Mesodermal cell (in vitro differentiated cells): ENCODE data around the gene PPP3CA. TPM values are rescaled to one million over a fixed set of nuclear protein-coding genes. Genes with fewer than 3 reads are reported as not detected.

ENCODE experiments used
- H3K27ac ChIP-seq: 2 replicates; pipeline ENCODE4 v1.7.0; 2013; ENCODE audit warnings: mild to moderate bottlenecking, low read depth, low read length, moderate library complexity; ENCODE audit not compliant: severe bottlenecking
- H3K36me3 ChIP-seq: 2 replicates; pipeline ENCODE4 v1.7.1; 2013; ENCODE audit warnings: mild to moderate bottlenecking, low read length, moderate library complexity; ENCODE audit not compliant: control insufficient read depth, insufficient read depth
- H3K4me1 ChIP-seq: one replicate; pipeline ENCODE4 v1.7.1; 2013; ENCODE audit warnings: mild to moderate bottlenecking, low read length; ENCODE audit not compliant: insufficient read depth, control insufficient read depth, poor library complexity, severe bottlenecking
- H3K4me3 ChIP-seq: 2 replicates; pipeline ENCODE4 v1.7.0; 2013; ENCODE audit warnings: low read length, control low read depth, mild to moderate bottlenecking; ENCODE audit not compliant: insufficient read depth, poor library complexity, severe bottlenecking; ENCODE audit errors: extremely low read depth
- H3K9me3 ChIP-seq: 2 replicates; pipeline ENCODE4 v1.7.1; 2013; ENCODE audit warnings: mild to moderate bottlenecking, low read length, moderate library complexity; ENCODE audit not compliant: control insufficient read depth
- WGBS, 2 experiments: methylation state at CpG; one replicate each; pipeline ENCODE4 v1.1.5; 2013; ENCODE audit warnings: missing lambda C conversion rate in 2 of 2; ENCODE audit not compliant: insufficient coverage in 2 of 2; 5-methylcytosine and 5-hydroxymethylcytosine counted together
- polyA plus RNA-seq, 2 experiments: library from polyadenylated mRNA; stranded (reverse); fragments of 50-300 nt; gene quantifications; one replicate each; pipeline ENCODE4 v1.2.3, GENCODE V29; 2013

The PPP3CA gene
- 26.9 TPM for polyA plus RNA-seq (2013, experiment 1 of 2)
- 28.0 TPM for polyA plus RNA-seq (2013, experiment 2 of 2)

DNA sequence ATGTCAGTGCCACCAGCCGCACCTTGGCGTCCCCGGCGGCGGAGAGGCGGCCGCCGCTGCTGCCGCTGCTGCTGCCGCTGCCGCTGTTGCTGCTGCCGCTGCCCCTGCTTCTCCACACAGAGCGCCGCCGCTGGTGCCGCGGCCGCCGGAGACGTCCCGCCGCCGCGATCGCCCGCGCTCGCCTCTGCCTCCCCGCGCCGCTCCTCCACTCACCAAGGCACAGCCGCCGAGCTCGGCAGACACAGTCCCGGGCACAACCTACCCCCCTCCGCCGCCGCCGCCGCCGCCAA is at the start of gene PPP3CA:
TSS of gene PPP3CA (minus strand) at position 260 of the 290 bp plus-strand sequence.
- H3K4me1 ChIP-seq: peaks cover 8% of the 10 kb centered on the region
- H3K4me3 ChIP-seq: peak within 1 kb of the TSS; percentile 92
- no peaks in the 10 kb centered on the region for H3K9me3 ChIP-seq
- H3K27ac ChIP-seq: peak within 1 kb of the TSS; percentile 95
- H3K36me3 ChIP-seq: no peaks in the 10 kb centered on the region
- WGBS, 2 experiments: 0% methylated on average over 5 to 22 of the region's 41 CpGs

- Histone ChIP-seq H3K9me3 (no peaks in the 10 kb centered on the region), H3K4me3 (no peak overlapping the region), H3K36me3 (no peaks in the 10 kb centered on the region), H3K27ac (no peak overlapping the region), H3K4me1 (no peaks in the 10 kb centered on the region)
- WGBS, 2 experiments: 40% methylated on average over 1 of the region's 2 CpGs; no CpG with 5 or more reads in 1 of the 2 experiments
Measured at GRCh38 chr4:101393256-101393655, 45.9 kb upstream of the PPP3CA start.

DNA sequence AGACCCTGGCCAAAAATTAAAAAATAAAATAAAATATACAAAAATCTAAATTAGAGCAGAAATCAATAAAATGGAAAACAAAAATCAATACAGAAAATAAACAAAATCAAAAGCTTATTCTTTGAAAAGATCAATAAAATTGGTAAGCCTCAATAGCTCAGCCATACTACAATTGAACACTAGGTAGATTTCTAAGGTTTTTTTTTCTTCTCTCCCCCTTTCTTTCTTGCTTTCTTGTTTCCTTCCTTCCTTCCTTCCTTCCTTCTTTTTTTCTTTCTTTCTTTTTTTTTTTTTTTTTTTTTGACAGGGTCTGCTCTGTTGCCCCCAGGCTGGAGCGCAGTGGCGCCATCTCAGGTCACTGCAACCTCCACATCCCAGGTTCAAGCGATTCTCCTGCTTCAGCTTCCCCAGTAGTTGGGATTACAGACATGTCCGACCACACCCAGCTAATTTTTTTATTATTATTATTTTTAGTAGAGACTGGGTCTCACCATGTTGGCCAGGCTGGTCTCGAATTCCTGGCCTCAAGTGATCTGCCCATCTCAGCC is 23.4 kb upstream of the PPP3CA start:
- H3K36me3 ChIP-seq: no peaks in the 10 kb centered on the region
- H3K4me3 ChIP-seq: no peak overlapping the region
- H3K27ac ChIP-seq: no peak overlapping the region
- H3K4me1 ChIP-seq: peaks cover 5% of the 10 kb centered on the region
- no CpG with 5 or more reads among the region's 5 CpGs for WGBS, 2 experiments
- no peaks in the 10 kb centered on the region for H3K9me3 ChIP-seq

DNA sequence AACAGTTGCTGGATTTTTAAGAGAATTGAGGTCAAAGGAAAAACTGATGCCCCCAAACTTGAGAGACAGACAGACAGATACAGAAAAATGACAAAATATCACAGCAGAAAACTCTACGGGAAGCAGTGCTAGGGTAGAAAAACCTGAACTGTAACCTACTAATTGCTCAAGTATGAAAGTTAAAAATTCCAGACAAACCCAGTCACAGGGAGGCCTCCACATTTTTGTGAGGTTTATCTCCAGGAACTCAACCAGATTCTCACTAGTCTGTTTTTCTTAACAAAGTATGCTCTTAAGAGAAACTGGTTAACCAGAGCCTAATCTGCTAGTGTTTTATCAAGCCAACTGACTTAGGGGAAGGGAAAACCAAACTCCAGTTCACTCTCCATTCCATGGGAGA is 19.9 kb upstream of the PPP3CA start:
- H3K27ac ChIP-seq: peak overlapping the region; percentile 92
- peaks cover 5% of the 10 kb centered on the region for H3K4me1 ChIP-seq
- no peaks in the 10 kb centered on the region for H3K9me3 ChIP-seq
- 83% methylated on average over 1 of the region's 1 CpG; no CpG with 5 or more reads in 1 of the 2 experiments for WGBS, 2 experiments
- H3K36me3 ChIP-seq: no peaks in the 10 kb centered on the region
- no peak overlapping the region for H3K4me3 ChIP-seq

DNA sequence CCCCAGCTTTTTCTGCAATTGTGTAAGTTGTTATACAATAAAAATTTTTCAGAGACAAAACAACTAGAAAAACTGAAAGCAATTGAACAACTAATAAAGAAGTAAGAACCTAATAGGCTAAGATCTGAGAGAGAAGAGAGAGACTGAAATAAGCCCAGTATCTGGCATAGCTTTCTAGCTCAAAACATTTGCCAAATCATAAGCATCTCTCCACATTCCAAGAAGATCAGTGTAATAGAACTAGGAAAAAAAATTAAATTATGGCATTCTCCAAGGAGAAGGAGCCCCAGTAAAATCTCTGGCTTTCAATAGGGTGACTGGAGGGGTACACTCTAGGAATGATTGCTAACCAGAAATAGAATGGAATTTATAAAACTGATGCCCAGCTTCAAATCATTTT is 19.0 kb upstream of the PPP3CA start:
- H3K4me1 ChIP-seq: peaks cover 5% of the 10 kb centered on the region
- H3K27ac ChIP-seq: no peak overlapping the region
- no peaks in the 10 kb centered on the region for H3K9me3 ChIP-seq
- H3K4me3 ChIP-seq: no peak overlapping the region
- H3K36me3 ChIP-seq: no peaks in the 10 kb centered on the region

GRCh38 chr4:101357751-101358150 is 10.4 kb upstream of the PPP3CA start:
- WGBS, 2 experiments: 46 to 73% methylated on average over 3 of the region's 3 CpGs
- Histone ChIP-seq H3K27ac (no peak overlapping the region), H3K9me3 (no peaks in the 10 kb centered on the region), H3K36me3 (no peaks in the 10 kb centered on the region), H3K4me3 (no peak overlapping the region), H3K4me1 (peaks cover 19% of the 10 kb centered on the region)

GRCh38 chr4:101356928-101357327 is 9.6 kb upstream of the PPP3CA start:
- Histone ChIP-seq H3K27ac (peak overlapping the region; percentile 86), H3K4me3 (no peak overlapping the region), H3K9me3 (no peaks in the 10 kb centered on the region), H3K4me1 (peaks cover 19% of the 10 kb centered on the region), H3K36me3 (no peaks in the 10 kb centered on the region)

DNA sequence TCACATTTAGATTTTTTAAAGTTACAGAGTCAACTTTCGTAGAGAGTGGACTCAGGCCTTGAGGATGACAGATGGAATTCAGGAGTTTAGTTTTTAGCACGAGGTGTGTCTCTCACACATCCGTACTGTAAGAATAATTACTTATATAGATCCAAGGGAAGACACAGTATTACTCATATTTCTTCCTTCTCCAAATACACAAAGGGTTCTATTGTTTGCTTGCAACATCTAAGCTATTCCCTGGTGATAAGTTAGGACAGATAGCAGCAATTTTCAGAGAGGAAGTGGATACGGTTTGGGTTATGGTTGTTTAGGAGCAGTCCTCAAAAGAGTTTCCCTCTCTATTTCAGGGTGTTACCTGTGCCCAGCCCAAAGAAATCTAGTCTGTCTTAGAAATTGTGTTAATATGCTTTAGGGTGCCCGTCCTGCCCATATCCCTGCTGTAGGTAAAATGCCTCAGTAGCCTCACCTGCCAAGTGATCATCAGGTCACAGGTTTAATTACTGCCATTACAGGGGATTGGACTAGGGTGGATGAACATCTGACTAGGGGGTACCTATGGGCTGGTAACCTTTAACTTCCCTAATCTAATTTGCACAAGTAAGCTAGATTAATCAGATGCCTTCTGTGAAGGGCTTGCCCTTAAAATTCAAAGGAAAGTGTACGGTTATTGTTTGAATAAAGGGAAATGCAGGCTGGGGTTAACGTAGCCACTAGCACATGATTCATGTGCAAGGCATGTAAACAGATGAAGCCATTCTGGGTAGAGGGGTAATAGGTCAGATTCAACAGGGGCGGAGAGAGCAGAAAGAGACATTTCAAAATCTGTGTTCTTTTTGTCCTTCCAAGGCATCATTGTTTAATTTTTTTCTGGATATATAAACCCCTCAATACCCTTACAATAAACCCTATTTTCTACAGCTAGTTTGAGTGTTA is 8.7 kb upstream of the PPP3CA start:
- Histone ChIP-seq H3K27ac (peak overlapping the region; percentile 86), H3K4me3 (no peak overlapping the region)
- 70 to 72% methylated on average over 3 of the region's 8 CpGs for WGBS, 2 experiments

DNA sequence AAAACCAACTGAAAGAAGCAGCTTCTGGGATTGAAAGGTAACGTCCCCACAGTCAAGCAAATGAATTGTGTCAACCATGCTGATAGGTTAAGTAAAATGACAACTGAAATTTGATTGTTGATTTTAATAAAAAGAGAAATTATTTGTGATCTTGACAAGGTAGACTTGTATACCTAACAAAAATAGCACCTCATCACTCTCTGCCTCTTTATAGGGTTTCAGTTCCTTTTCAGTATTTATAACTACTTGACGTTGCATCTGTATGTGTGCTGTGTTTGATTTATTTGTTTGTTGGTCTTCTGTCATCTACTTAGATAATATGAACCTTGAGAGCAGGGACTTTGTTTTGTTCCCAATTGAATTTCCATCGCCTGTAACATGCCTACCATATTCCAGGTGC is 7.9 kb upstream of the PPP3CA start:
- Histone ChIP-seq H3K9me3 (no peaks in the 10 kb centered on the region), H3K27ac (no peak overlapping the region), H3K4me1 (peaks cover 19% of the 10 kb centered on the region), H3K36me3 (no peaks in the 10 kb centered on the region), H3K4me3 (no peak overlapping the region)
- 86 to 100% methylated on average over 1 of the region's 3 CpGs for WGBS, 2 experiments

More for the DNA sequence above, 8.7 kb upstream of the PPP3CA start:
- H3K36me3 ChIP-seq: no peaks in the 10 kb centered on the region
- no peaks in the 10 kb centered on the region for H3K9me3 ChIP-seq
- H3K4me1 ChIP-seq: peaks cover 19% of the 10 kb centered on the region

DNA sequence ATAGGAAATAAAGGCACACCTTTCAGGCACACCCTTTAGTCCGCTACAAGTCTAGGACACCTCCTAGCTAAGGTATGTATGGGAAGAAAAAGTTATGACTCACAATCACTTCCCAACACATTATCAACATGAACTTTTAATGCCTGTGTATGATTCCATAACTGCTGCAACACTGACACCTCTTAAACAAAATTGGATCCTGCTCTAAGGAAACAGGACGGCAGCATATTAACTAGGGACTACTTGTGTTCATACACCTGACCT is 2.4 kb upstream of the PPP3CA start:
- no peak overlapping the region for H3K4me3 ChIP-seq
- no peaks in the 10 kb centered on the region for H3K36me3 ChIP-seq
- WGBS, 2 experiments: 100% methylated on average over 1 of the region's 2 CpGs
- no peak overlapping the region for H3K27ac ChIP-seq
- H3K4me1 ChIP-seq: peaks cover 8% of the 10 kb centered on the region
- no peaks in the 10 kb centered on the region for H3K9me3 ChIP-seq

- no peak overlapping the region for H3K27ac ChIP-seq
- 81 to 87% methylated on average over 3 to 4 of the region's 5 CpGs for WGBS, 2 experiments
- no peaks in the 10 kb centered on the region for H3K9me3 ChIP-seq
- H3K4me1 ChIP-seq: peaks cover 8% of the 10 kb centered on the region
- H3K36me3 ChIP-seq: no peaks in the 10 kb centered on the region
- H3K4me3 ChIP-seq: peak overlapping the region; percentile 92
Measured at GRCh38 chr4:101348995-101349800, 1.9 kb upstream of the PPP3CA start.
